Right ventricle myocardium superior (tissue), 1 donor: ENCODE measurements around the gene SNRNP25. TPM values are rescaled to one million over a fixed set of nuclear protein-coding genes. Genes with fewer than 3 reads are reported as not detected.
"Not testable (repeated sequence)": the region's sequence is repeated elsewhere in the genome, so short reads cannot be mapped to it uniquely, and the experiment has no call there.

Experiments
- ATAC-seq: fragments of 200-7000 bp; cut with Tn5 transposase; one replicate; pipeline ENCODE4 v1.9.1; 2020; ENCODE audit warnings: mild to moderate bottlenecking; ENCODE audit not compliant: poor library complexity
- DNase-seq: peaks from one replicate; pipeline ENCODE4 v3.0.0-alpha.2; 2020
- intact Hi-C: fragments of 100-400 bp; cut with DNase I; formaldehyde crosslinking; loops from one replicate; pipeline ENCODE4 v1.11.2; 2022
- long read RNA-seq: library from polyadenylated mRNA; unstranded; transcript quantifications from one replicate; pipeline ENCODE4 v2.0.0, GENCODE V29; 2021
- total RNA-seq: library from RNA; stranded (reverse); fragmentation: NEBNext Ultra II Directional; extraction: Animal tissue kit (Norgen Biotek cat#: 25700); gene quantifications from one replicate; pipeline ENCODE4 v1.2.1, GENCODE V29; 2021
- donor health status: DM: no; HTN: yes; CAD: no; lungs with severe emphysema.

Gene SNRNP25
- total RNA-seq, result 79.9 TPM
- long read RNA-seq, transcript SNRNP25-201 (5 exons, 1,905 nt), result major isoform, 61 of 65 reads
- long read RNA-seq, partial matches to known transcripts, result 0 of 65 reads
- long read RNA-seq, other reads (novel, unspliced or antisense), result 3 of 65 reads

GRCh38 chr16:53346-54236 is at the start of gene SNRNP25, which contains the start of gene POLR3K:
SNRNP25 (plus strand) TSS chr16:53828; CDS start chr16:54017, 189 bp downstream.
POLR3K (minus strand) TSS chr16:53608; CDS start chr16:53586, 22 bp downstream.
- peak; percentile 100 for DNase-seq
- intact Hi-C loops, result no loop called here
- ATAC-seq, result peak; percentile 96

GRCh38 chr16:9903-10665 is 43.5 kb upstream of the SNRNP25 start:
- intact Hi-C loops, result no loop called here
- ATAC-seq (peak; percentile 95), DNase-seq (peak; percentile 50)

GRCh38 chr16:10772-11171 is 42.9 kb upstream of the SNRNP25 start:
- DNase-seq, result peak; percentile 98
- intact Hi-C loops, ATAC-seq: not testable (repeated sequence)

GRCh38 chr16:17062-17765 is 36.4 kb upstream of the SNRNP25 start:
- ATAC-seq, intact Hi-C loops, DNase-seq: not testable (repeated sequence)

- intact Hi-C loops, ATAC-seq, DNase-seq: not testable (repeated sequence)
These were observed 32.7 kb upstream of the SNRNP25 start for GRCh38 chr16:20886-21285.

- DNase-seq, ATAC-seq, intact Hi-C loops: not testable (repeated sequence)
These were observed 29.5 kb upstream of the SNRNP25 start for GRCh38 chr16:24151-24550.

GRCh38 chr16:25926-26348 is 27.7 kb upstream of the SNRNP25 start:
- intact Hi-C loops, ATAC-seq, DNase-seq: not testable (repeated sequence)

- not testable (repeated sequence) for DNase-seq
These were observed 23.0 kb upstream of the SNRNP25 start for GRCh38 chr16:30627-31026.

GRCh38 chr16:33154-33876 is 20.3 kb upstream of the SNRNP25 start:
- DNase-seq, intact Hi-C loops: not testable (repeated sequence)

More at GRCh38 chr16:30627-31026, 23.0 kb upstream of the SNRNP25 start:
- ATAC-seq, intact Hi-C loops: not testable (repeated sequence)

GRCh38 chr16:33877-34647 is 19.6 kb upstream of the SNRNP25 start:
- ATAC-seq (no peak), DNase-seq (no peak)
- intact Hi-C loops, result no loop called here

More at GRCh38 chr16:33154-33876, 20.3 kb upstream of the SNRNP25 start:
- not testable (repeated sequence) for ATAC-seq

GRCh38 chr16:34648-34987 is 19.0 kb upstream of the SNRNP25 start:
- DNase-seq (no peak), ATAC-seq (no peak)
- intact Hi-C loops, result no loop called here

GRCh38 chr16:35011-35677 is 18.5 kb upstream of the SNRNP25 start:
- intact Hi-C loops, result no loop called here
- no peak for DNase-seq
- ATAC-seq, result no peak

GRCh38 chr16:35678-36305 is 17.8 kb upstream of the SNRNP25 start:
- ATAC-seq (no peak), DNase-seq (no peak)
- intact Hi-C loops, result no loop called here

- no peak for DNase-seq
- intact Hi-C loops, result no loop called here
- ATAC-seq, result no peak
These were observed 17.2 kb upstream of the SNRNP25 start for GRCh38 chr16:36336-36984.

GRCh38 chr16:37511-37910 is 16.1 kb upstream of the SNRNP25 start:
- no peak for DNase-seq
- no peak for ATAC-seq
- intact Hi-C loops, result no loop called here

GRCh38 chr16:38206-38605 is 15.4 kb upstream of the SNRNP25 start:
- not testable (repeated sequence) for DNase-seq, ATAC-seq

More at GRCh38 chr16:38206-38605, 15.4 kb upstream of the SNRNP25 start:
- intact Hi-C loops, result not testable (repeated sequence)
